ENCODE measurements around the gene CNIH4. TPM values are rescaled to one million over a fixed set of nuclear protein-coding genes. Genes with fewer than 3 reads are reported as not detected.
"Not testable (repeated sequence)": the region's sequence is repeated elsewhere in the genome, so short reads cannot be mapped to it uniquely, and the experiment has no call there.

The CNIH4 gene
- total RNA-seq, 1 experiment from 2014 or later, result 52.3 TPM

DNA sequence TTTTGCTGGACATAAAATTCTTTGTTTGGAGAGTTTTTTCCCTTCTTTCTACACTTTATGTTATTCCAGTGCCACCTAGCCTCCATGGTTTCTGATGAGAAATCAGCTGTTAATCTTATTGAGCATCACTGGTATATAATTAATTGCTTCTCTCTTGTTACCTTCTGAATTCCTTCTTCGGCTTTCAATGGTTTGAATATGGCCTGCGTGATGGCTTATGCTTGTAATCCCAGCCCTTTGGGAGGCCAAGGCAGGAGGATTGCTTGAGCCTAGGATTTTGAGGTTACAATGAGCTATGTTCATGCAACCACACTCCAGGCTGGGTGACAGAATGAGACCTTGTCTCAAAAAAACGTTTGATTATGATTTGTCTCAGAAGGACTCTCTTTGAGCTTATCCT, 13.0 kb upstream of the CNIH4 start:
- DNase-seq (ENCODE audit: low read depth), result no peak

DNA sequence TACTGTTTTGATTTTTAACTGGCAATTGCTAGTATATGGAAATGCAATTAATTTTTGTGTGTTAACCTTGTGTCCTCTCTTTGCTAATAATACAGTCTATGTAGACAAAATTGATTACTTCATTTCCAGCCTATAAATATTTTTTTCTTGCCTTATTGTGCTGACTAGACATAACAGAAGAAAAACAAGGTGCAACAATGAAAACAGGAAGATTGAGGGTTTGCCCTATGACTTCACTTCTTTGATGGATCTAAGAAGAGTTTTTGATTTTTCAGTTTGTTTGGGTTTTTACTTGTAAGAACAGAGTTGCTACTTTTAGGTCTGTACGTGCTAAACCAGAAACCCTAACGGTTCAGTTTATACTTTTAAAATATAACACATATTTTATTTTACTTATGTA, 8.5 kb upstream of the CNIH4 start:
- DNase-seq (ENCODE audit: low read depth), result no peak

DNA sequence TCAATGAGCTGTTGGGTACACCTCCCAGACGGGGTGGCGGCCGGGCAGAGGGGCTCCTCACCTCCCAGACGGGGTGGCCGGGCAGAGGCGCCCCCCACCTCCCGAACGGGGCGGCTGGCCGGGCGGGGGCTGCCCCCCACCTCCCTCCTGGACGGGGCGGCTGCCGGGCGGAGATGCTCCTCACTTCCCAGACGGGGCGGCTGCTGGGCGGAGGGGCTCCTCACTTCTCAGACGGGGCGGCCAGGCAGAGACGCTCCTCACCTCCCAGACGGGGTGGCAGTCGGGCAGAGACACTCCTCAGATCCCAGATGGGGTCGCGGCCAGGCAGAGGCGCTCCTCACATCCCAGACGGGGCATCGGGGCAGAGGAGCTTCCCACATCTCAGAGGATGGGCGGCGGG, 7.0 kb upstream of the CNIH4 start:
- not testable (repeated sequence) for DNase-seq (ENCODE audit: low read depth)

DNA sequence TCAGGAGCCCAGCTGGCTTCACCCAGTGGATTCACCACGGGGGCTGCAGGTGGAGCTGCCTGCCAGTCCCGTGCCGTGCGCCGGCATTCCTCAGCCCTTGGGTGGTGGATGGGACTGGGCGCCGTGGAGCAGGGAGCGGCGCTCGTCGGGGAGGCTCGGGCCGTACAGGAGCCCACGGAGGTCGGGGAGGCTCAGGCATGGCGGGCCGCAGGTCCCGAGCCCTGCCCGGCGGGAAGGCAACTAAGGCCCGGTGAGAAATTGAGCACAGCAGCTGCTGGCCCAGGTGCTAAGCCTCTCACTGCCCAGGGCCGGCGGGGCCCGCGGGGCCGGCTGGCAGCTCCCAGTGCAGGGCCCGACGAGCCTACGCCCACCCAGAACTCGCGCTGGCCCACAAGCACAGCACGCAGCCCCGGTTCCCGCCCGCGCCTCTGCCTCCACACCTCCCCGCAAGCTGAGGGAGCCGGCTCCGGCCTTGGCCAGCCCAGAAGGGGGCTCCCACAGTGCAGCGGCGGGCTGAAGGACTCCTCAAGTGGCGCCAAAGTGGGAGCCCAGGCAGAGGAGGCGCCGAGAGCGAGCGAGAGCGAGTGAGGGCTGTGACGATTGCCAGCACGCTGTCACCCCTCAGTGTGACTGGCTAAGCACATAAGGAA, 4.1 kb upstream of the CNIH4 start:
- not testable (repeated sequence) for DNase-seq (ENCODE audit: low read depth)

DNA sequence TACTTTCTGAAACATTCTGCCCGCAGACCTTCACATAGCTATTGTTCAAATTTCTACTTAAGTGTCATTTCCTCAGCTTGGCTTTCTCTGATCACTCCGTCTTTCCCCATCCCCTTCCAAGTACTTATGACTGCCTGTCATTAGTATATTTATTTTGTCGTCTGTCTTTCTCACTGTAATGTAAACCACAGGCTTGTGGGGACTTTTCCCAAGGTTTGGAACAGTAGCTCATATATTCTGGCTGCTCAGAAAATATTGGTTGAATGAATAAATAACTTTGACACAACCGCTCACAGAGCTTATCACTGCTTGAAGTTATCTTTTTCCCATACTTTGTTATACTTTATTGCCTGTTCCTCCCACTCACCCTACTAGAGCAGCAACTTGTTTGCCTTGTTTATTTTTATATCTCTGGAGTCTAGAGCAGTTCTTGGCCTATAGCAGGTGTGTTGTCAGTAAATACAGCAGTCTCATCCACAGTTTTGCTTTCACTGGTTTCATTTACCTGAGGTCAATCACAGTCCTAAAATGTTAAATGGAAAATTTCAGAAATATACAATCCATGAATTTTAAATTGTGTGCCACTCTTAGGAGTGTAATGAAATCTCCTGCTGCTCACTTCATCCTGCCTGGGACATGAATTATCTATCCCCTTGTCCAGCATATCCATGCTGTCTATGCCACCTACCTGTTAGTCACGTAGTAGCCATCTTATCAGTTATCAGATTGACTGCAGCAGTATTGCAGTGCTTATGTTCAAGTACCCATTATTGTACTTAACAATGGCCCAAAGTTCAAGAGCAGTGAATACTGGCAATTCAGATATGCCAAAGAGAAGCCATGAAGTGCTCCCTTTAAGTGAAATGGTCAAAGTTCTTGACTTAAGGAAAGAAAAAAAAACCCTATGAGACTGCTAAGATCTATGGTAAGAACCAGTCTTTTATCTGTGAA, 2.4 kb upstream of the CNIH4 start:
- DNase-seq (ENCODE audit: low read depth), result no peak

DNA sequence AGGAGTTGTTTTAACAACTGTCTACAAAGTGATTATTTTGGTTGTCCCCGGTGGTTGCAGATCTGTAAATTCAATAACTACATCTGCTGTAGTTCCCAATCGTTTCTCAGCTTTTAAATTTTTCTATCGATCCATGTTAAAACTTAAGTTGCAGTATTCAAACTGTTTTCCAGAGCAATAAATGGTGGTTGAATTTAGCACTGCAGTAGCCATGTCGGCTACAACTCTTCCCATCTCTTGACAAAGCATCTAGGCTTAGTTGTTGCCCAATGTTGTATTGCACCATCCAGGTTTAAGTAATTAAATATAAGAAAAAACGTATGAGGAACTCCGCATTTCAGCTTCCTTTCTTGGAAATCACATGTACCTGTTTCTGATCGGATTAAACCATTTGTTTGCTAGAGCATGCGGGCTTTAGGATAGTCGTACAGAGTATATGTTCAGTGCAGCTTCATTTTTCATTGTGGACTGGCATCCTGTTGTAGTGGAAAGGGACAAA, 996 bp downstream of the CNIH4 start:
- DNase-seq (ENCODE audit: low read depth), result no peak

DNA sequence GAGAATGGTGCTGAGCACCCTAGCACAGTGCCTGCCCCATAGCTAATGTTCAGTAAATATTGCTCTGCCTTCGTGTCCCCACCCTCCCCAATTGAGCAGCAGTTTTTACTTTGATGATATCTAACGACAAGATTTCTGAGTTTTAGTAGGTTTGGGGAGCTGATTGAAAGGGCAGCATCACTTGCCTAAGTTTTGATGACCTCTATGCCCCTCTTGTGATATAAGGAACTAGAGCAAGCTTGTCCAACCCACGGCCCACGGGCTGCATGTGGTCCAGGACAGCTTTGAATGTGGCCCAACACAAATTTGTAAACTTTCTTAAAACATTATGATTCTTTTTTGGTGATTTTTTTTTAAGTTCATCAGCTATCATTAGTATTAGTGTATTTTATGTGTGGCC, 1.6 kb downstream of the CNIH4 start:
- no peak for DNase-seq (ENCODE audit: low read depth)

DNA sequence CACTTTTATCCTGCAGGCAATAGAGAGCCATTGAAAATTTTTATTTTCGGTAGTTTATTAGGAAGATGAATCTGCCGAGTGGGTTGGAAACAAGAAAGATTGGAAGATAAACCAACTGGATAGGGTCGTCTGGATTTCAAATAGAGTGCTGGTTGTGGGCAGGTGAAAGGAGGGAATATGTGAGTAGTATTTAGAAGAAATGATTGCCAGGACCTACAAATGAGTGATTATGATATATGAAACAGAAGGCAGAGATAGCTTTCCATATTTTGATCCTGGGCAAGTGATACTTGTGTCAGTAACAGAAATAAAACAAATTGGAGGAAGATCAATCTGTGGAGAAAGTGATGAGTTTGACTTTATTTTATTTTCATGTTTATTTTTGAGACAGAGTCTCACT, 2.5 kb downstream of the CNIH4 start:
- no peak for DNase-seq (ENCODE audit: low read depth)

DNA sequence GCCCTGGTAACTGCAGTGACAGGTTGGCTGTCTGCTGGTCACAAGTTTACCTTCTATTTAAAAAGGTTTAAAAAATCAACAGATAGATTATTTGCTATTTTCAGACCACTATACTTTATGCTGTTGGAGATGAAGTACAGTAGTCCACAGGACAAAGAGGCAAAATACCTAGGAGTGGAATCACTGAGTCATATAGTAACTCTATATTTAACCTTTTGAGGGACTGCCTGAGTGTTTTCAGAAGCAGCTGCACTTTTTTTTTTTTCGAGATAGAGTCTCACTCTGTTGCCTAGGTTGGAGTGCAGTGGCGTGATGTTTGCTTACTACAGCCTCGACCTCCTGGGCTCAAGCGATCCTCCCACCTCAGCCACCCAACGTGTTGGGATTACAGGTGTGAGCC, 11.7 kb downstream of the CNIH4 start:
- DNase-seq (ENCODE audit: low read depth), result no peak

DNA sequence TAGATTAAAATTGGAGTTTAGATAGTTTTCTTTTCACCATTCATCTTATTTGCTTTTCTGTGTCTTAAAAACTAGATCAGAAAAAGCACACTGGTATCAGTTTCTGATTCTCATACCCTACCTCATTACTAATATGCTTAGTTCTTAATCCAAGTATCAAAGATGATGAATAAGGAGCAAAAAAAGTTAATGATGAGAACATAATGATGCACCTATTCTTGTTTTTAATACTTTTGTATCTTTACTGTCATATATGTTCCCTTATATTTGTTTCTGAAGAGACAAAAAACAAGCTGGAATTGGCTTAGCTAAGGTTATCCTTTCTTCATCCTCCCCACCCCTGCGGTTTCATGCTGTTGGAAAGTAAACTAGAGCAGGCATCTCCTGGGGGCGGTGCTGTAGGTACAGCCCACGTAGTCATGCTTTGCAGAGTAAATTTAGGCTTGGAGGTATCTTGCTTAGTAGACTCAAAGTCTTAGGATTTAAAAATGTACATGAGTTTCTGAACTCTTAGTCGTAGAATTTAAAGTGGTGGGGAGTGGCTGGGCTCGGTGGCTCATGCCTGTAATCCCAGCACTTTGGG, 16.4 kb downstream of the CNIH4 start:
- no peak for DNase-seq (ENCODE audit: low read depth)

DNA sequence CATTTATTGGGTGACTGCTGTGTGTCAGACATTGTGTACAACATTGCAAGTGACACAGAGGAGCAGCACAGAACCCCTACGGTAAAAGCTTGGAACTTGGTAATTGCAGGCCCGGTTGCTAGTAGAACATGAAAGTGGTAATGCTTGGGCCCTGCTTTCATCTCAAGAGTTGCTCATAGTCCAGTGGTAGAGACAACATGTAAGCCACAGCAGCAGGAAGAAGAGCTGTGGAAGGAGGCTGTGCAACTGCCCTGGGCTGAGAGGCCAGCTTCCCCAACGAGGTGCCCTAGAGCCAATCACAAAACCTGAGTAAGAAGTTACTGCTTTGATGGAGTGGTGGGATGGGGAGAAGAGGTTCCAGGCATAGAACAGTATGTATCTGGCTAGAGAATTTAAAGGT, 18.4 kb downstream of the CNIH4 start:
- no peak for DNase-seq (ENCODE audit: low read depth)

DNA sequence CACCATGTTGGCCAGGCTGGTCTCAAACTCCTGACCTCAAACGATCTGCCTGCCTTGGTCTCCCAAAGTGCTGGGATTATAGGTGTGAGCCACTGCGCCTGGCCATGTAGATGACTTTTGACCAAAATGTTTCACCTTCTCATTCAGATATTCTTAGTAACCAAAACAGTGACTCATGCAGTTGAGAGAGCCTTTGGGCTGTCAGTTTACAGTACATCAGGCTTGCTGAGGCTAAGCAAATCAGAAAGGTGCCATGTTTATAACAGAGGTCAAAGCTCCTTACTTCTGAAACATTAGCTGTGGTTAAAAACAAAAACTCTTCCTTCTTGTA, 21.0 kb downstream of the CNIH4 start:
- DNase-seq (ENCODE audit: low read depth), result peak; percentile 53

DNA sequence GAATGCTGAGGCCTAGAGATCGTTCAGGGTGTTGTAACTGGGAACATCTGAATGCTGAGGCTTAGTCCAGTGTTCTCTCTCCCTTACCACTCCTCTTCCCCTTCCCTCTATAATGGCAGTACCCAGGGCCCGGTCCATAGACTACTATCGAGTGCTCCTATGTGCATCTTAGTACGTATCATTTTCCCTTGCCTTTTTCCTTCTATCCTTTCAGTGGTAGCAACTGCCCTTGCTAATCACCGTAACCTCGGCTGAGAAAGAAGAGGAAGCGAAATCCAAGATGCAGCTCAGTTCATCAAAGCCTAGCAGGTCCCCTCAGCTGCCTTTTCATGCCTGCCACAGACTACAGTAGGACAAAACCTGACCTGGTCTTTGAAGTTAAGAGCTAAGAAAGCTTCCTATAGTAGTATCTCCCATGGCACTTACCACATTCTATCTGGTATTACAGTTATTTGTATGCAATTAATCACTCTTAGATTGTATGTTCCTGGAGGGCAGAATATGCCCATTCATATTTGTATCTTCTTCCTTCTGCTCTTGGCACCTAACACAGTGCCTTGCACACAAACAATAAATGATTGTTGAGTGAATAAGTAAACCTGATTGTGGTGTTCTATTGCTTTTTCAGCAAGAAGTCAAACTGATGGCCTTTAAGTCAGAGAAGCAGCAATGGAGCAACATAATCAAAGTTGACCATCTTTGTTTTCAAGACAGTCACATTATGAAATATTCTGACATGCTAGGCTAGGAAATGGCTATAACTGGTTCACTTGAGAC, 22.4 kb downstream of the CNIH4 start:
- no peak for DNase-seq (ENCODE audit: low read depth)

DNA sequence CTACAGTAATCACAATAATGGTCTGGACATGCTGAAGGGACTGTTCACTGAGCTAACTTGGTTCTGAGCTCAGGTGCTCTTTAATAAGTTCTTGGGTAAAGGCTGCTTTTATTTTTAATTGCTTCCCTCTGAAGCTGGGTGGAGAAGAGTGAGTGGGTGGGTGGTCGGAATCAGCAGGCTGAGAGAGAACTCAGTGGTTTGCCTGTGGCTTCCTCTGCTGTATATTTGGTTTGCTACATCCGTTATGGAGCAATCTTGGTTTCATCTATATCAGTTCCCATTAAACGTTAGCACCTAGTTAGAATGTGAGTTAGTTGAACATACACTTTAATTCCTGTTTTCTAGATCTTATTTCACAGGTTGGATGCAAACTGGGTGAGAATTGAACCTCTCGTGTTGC, 23.3 kb downstream of the CNIH4 start:
- DNase-seq (ENCODE audit: low read depth), result no peak

DNA sequence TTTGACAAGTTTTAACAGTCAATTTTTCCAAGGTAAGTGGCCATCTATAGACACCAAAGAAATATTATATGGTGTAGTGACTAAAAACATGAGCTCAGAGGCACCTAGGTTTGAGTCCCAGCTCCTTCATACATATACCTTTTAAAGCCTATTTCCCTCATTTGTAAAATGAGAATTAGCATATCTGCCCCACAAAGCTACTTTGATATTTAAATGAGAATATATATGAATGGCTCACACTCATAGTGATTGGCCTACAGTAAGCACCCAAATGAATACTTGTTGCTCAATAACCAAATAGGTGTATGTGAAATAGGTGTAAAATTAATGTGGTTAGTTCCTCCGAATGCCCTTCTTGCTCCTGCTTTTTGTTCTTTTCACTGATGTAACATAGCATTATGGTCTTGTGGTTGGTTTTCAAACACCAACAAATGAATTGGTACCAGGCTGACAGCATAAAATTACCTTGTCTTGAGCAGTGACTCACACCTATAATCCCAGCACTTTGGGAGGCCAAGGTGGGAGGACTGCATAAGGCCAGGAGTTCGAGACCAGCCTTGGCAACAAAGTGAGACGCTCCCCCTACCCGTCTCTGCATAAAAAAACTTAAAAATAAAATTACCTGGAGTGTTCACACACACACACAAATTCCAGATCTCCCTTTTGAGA, 25.3 kb downstream of the CNIH4 start:
- DNase-seq (ENCODE audit: low read depth), result no peak

DNA sequence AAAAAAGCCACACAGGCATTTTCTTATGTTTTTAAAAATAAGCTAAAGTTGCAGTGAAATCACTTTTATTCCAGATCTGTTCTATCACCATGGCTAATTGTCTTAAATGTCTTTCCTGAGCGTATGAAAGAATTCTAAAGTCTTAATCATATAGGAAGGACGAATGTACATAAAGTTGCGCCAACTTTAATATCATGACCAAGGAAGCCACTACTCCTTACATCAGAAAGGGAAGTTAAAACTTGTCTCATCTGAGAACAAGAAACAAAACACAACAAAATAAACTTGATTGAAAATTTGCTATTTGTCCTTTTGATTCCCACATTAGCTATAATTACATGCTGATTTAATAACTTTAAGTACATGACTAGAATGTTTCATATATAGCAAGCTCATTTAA, 26.5 kb downstream of the CNIH4 start:
- DNase-seq (ENCODE audit: low read depth), result no peak

DNA sequence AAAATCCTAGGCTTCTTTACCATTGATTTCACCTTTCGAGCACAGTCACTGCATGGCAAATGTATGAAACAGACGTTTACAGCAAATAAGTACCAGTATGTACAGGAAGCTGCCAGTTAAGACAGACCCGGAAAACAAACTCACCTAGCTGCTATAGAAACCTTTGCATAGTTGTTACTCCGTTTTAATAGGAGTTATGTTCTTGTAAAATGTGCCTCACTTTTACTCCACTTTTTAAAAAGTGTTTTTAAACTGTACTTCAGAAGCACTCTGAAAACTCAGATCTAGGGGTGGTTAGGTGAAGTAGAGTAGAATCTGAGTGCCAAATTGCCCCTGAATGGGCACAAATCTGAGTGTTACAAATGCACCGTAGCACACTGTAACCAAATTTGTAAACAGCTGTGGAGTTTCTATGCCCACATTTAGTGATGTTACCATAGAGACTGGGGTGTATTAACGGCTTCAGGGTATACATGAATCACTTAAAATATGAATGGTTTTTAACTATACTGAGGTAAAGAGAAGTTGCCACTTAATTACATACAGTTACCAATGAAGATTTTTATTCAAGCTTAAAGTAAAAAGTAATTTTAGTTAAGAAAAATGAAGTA, 30.7 kb downstream of the CNIH4 start:
- no peak for DNase-seq (ENCODE audit: low read depth)

DNA sequence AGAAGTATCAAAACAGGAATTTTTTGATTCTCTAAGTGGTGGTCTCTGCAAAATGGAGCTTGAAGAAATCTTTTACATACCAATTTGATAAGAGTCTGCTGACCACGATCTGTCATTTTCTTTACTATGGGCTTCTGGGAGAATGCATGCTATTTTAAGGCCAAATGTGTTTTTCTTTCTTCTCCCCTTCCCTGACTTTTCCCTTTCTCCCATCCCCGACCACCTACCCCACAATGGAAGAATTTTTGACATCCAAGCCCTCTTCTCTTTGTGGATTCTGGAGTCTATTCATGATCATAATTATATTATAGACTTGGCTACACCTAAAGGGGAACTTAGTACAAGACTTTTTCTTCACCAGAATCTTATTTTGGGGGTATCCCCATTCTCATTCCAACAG, 31.3 kb downstream of the CNIH4 start:
- DNase-seq (ENCODE audit: low read depth), result no peak

DNA sequence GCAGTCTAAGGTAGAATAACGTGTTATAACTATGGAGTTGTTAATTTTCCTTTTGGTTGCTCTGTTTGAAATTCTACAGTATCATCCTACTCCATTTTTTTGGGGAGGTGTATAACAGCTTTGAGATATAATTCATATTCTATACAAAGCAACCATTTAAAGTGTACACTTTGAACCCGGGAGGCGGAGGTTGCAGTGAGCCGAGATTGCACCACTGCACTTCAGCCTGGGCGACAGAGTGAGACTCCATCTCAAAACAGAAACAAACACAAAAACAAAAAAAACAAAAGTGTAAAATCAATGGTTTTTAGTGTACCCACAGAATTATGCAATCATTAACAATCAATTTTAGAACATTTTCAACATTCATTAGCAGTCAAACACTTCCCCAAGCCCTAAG, 33.8 kb downstream of the CNIH4 start:
- no peak for DNase-seq (ENCODE audit: low read depth)

DNA sequence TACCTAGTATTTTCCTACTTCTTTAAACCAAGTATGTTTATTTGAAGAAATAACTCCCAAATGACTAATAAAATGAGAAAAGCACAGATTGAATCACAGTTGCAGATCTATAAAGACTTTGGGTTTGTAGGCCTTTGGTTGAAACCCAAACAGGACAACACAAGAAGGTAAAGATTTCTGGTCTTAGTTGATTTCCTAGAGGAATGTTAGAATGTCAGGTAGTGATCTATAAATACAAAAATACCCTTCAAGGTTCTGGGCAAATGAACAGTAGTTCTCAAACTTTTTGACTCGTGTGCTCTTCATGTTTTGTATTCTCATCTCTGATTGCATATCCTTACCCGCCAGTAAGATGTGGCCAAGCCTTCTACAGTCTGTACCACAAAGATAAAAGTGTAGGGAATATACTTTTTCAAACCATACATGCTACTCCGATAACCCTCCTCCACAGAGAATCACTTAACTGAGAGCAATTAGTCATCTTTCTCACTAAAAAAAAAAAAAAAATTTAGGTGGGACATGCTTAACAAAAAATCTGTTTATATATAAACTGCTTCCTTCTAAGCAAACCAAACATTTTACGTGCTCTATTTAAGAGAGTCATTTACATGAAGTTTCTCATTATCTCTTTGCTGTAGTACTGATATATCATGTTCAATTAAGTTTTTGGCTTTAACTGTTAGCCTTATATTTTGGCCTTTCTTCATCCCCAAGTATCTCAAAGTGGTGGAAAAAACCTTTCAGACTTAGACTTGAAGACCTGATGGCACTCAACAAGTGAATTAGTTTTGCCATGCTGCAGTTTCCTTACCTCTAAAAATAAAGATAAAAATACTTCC, 36.0 kb downstream of the CNIH4 start:
- no peak for DNase-seq (ENCODE audit: low read depth)

Measured in HT1080 (cell line).